Thyroid gland (tissue), 4 donors: ENCODE data around the gene TRUB1.

Experiments
- CTCF ChIP-seq, 6 experiments: fragments of 200-600 bp in 3 of 6; fragments of 450-650 bp in 3 of 6; sonication (generic) in 3 of 6; IDR thresholded peaks; one replicate each; pipeline ENCODE4 v1.5.1; 2016 to 2019; ENCODE audit warnings: antibody characterized with exemption in 6 of 6, mild to moderate bottlenecking in 2 of 6, inconsistent platforms in 1 of 6, moderate library complexity in 1 of 6
- POLR2A ChIP-seq, 2 donors: fragments of 450-650 bp; IDR thresholded peaks; one replicate each; pipeline ENCODE4 v1.6.1; 2017; ENCODE audit warnings: antibody characterized with exemption in 2 of 2, mild to moderate bottlenecking in 2 of 2, moderate library complexity in 1 of 2

- TF ChIP-seq POLR2A (IDR thresholded peaks at IDR 0.05) (no peak), CTCF (IDR thresholded peaks at IDR 0.05) (no peak)
These were observed 12.1 kb upstream of the TRUB1 start for GRCh38 chr10:114925587-114926586.
